Neural cell (in vitro differentiated cells): Measurements from ENCODE around the gene PMAIP1. TPM values are rescaled to one million over a fixed set of nuclear protein-coding genes. Genes with fewer than 3 reads are reported as not detected.

Experiments
- H2AFZ ChIP-seq: fragments of 200-600, 300-800 bp; sonication (generic), shearing (Covaris generic); 2 replicates; pipeline ENCODE4 v1.6.0; 2014; ENCODE audit warnings: low read depth, mild to moderate bottlenecking, antibody characterized with exemption, low read length, moderate library complexity
- H3F3A ChIP-seq: fragments of 200-600 bp; shearing (Covaris generic); 2 replicates; pipeline ENCODE4 v1.6.1; 2016; ENCODE audit warnings: mild to moderate bottlenecking, moderate library complexity, mixed read lengths, antibody characterized with exemption, low read length; ENCODE audit not compliant: insufficient read depth, poor library complexity, severe bottlenecking
- H3K27ac ChIP-seq: fragments of 200-600, 300-800 bp; sonication (generic), shearing (Covaris generic); 2 replicates; pipeline ENCODE4 v1.5.1; 2014; ENCODE audit warnings: mild to moderate bottlenecking, low read length, moderate library complexity
- H3K27me3 ChIP-seq: fragments of 300-800, 200-600 bp; sonication (generic), shearing (Covaris generic); 2 replicates; pipeline ENCODE4 v1.6.0; 2014; ENCODE audit warnings: mild to moderate bottlenecking, low read depth, low read length, moderate library complexity; ENCODE audit not compliant: insufficient read depth
- H3K36me3 ChIP-seq: fragments of 300-800, 200-600 bp; sonication (generic), shearing (Covaris generic); 2 replicates; pipeline ENCODE4 v1.5.1; 2014; ENCODE audit warnings: mild to moderate bottlenecking, antibody characterized with exemption, low read length, moderate library complexity; ENCODE audit not compliant: insufficient read depth
- H3K4me2 ChIP-seq: fragments of 300-800, 200-600 bp; sonication (generic), shearing (Covaris generic); 2 replicates; pipeline ENCODE4 v1.6.0; 2014; ENCODE audit warnings: mild to moderate bottlenecking, low read length
- H3K4me3 ChIP-seq: fragments of 300-800, 200-600 bp; sonication (generic), shearing (Covaris generic); 2 replicates; pipeline ENCODE4 v1.5.1; 2014; ENCODE audit warnings: mild to moderate bottlenecking, low read length, moderate library complexity
- H3K79me2 ChIP-seq: fragments of 200-600 bp; shearing (Covaris generic); replicated peaks from 2 replicates; pipeline ENCODE4 v1.6.0; 2014; ENCODE audit warnings: mild to moderate bottlenecking, low read length, moderate library complexity; ENCODE audit not compliant: insufficient read depth
- H3K9ac ChIP-seq: fragments of 300-800, 200-600 bp; sonication (generic), shearing (Covaris generic); 2 replicates; pipeline ENCODE4 v1.6.1; 2016; ENCODE audit warnings: mild to moderate bottlenecking, low read length, mixed read lengths
- H3K9me2 ChIP-seq: fragments of 200-600 bp; shearing (Covaris generic); 2 replicates; pipeline ENCODE4 v1.6.1; 2016; ENCODE audit warnings: mild to moderate bottlenecking, low read length, mixed read lengths; ENCODE audit not compliant: insufficient read depth
- H3K9me3 ChIP-seq: fragments of 200-600, 300-800 bp; sonication (generic), shearing (Covaris generic); 2 replicates; pipeline ENCODE4 v1.6.1; 2016; ENCODE audit warnings: mild to moderate bottlenecking, mixed run types, low read length, moderate library complexity, mixed read lengths
- H4K20me1 ChIP-seq: fragments of 200-600 bp; shearing (Covaris generic); 2 replicates; pipeline ENCODE4 v1.6.1; 2016; ENCODE audit warnings: mild to moderate bottlenecking, mixed run types; ENCODE audit not compliant: insufficient read depth
- EP300 ChIP-seq: fragments of 450-650 bp; conservative IDR thresholded peaks from 2 replicates; pipeline ENCODE4 v1.6.1; 2014; ENCODE audit warnings: antibody characterized with exemption, mild to moderate bottlenecking, moderate library complexity; ENCODE audit not compliant: poor library complexity, severe bottlenecking
- EZH2 ChIP-seq: fragments of 200-600, 300-800 bp; shearing (Covaris generic), sonication (generic); IDR thresholded peaks from 2 replicates; pipeline ENCODE4 v1.6.1; 2014; ENCODE audit warnings: antibody characterized with exemption, low read length, borderline replicate concordance, mild to moderate bottlenecking; ENCODE audit not compliant: insufficient read depth, poor library complexity, severe bottlenecking
- MXI1 ChIP-seq: fragments of 450-650 bp; conservative IDR thresholded peaks from 2 replicates; pipeline ENCODE4 v1.6.1; 2014; ENCODE audit warnings: antibody characterized with exemption, mild to moderate bottlenecking; ENCODE audit not compliant: poor library complexity, severe bottlenecking
- POLR2AphosphoS5 ChIP-seq: IDR thresholded peaks from 2 replicates; pipeline ENCODE4 v1.6.1; 2012
- RAD21 ChIP-seq: fragments of 450-650 bp; conservative IDR thresholded peaks from 2 replicates; pipeline ENCODE4 v1.6.1; 2014; ENCODE audit warnings: antibody characterized with exemption, mild to moderate bottlenecking, moderate library complexity
- SMC3 ChIP-seq: fragments of 450-650 bp; conservative IDR thresholded peaks from 2 replicates; pipeline ENCODE4 v1.6.1; 2014; ENCODE audit warnings: antibody characterized with exemption, mild to moderate bottlenecking, moderate library complexity; ENCODE audit not compliant: poor library complexity
- TAF1 ChIP-seq: IDR thresholded peaks from 2 replicates; pipeline ENCODE4 v1.6.1; 2012; ENCODE audit warnings: low read depth
- polyA plus RNA-seq: library from polyadenylated mRNA; depleted of rRNA; stranded (reverse); fragments of >200 nt; gene quantifications from 2 replicates; pipeline ENCODE4 v1.2.3, GENCODE V29; 2014
- TF ChIP-seq, protein P1 (sequence below): IDR thresholded peaks from 2 replicates; pipeline ENCODE4 v1.6.1; 2012; ENCODE audit warnings: borderline replicate concordance
- TF ChIP-seq, protein P2 (sequence below): fragments of 450-650 bp; IDR thresholded peaks from 2 replicates; pipeline ENCODE4 v1.5.1; 2014; ENCODE audit warnings: antibody characterized with exemption, mild to moderate bottlenecking, moderate library complexity; ENCODE audit not compliant: poor library complexity, severe bottlenecking

Gene PMAIP1
- polyA plus RNA-seq, 1 donor from 2014 or later: 2.4 TPM

DNA sequence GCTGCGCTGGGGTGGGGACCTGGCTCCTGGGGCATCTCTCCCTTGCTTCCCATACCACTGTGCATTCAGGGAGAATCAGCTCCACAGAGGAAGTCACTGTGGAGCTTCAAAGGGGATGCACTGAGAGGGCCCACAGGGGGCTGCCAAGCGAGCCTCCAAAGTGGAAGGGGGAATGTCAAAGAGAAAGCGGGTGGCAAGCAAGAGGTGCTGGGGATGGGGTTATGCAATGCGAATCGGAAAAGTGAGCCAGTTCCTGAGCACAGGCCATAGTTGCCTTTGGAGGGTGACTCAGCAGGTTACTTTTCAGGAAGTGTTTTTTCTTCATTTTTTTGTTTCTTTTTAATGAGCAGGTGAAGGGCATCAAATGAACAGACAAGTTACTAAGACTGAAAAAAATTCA is 17.6 kb downstream of the PMAIP1 start:
- no peak overlapping the region for H3K4me2 ChIP-seq
- no peak overlapping the region for H3K4me3 ChIP-seq
- no peaks in the 10 kb centered on the region for H3K9me3 ChIP-seq
- H3K27ac ChIP-seq: no peak overlapping the region
- no peaks in the 10 kb centered on the region for H3F3A ChIP-seq
- no peaks in the 10 kb centered on the region for H3K27me3 ChIP-seq
- H4K20me1 ChIP-seq: no peaks in the 10 kb centered on the region
- H3K36me3 ChIP-seq: no peaks in the 10 kb centered on the region
- H2AFZ ChIP-seq: no peak overlapping the region
- no peak for TF ChIP-seq SMC3
- TF ChIP-seq, protein P1, sequence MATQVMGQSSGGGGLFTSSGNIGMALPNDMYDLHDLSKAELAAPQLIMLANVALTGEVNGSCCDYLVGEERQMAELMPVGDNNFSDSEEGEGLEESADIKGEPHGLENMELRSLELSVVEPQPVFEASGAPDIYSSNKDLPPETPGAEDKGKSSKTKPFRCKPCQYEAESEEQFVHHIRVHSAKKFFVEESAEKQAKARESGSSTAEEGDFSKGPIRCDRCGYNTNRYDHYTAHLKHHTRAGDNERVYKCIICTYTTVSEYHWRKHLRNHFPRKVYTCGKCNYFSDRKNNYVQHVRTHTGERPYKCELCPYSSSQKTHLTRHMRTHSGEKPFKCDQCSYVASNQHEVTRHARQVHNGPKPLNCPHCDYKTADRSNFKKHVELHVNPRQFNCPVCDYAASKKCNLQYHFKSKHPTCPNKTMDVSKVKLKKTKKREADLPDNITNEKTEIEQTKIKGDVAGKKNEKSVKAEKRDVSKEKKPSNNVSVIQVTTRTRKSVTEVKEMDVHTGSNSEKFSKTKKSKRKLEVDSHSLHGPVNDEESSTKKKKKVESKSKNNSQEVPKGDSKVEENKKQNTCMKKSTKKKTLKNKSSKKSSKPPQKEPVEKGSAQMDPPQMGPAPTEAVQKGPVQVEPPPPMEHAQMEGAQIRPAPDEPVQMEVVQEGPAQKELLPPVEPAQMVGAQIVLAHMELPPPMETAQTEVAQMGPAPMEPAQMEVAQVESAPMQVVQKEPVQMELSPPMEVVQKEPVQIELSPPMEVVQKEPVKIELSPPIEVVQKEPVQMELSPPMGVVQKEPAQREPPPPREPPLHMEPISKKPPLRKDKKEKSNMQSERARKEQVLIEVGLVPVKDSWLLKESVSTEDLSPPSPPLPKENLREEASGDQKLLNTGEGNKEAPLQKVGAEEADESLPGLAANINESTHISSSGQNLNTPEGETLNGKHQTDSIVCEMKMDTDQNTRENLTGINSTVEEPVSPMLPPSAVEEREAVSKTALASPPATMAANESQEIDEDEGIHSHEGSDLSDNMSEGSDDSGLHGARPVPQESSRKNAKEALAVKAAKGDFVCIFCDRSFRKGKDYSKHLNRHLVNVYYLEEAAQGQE: no peak
- no peak for TF ChIP-seq EP300
- TF ChIP-seq, protein P2, sequence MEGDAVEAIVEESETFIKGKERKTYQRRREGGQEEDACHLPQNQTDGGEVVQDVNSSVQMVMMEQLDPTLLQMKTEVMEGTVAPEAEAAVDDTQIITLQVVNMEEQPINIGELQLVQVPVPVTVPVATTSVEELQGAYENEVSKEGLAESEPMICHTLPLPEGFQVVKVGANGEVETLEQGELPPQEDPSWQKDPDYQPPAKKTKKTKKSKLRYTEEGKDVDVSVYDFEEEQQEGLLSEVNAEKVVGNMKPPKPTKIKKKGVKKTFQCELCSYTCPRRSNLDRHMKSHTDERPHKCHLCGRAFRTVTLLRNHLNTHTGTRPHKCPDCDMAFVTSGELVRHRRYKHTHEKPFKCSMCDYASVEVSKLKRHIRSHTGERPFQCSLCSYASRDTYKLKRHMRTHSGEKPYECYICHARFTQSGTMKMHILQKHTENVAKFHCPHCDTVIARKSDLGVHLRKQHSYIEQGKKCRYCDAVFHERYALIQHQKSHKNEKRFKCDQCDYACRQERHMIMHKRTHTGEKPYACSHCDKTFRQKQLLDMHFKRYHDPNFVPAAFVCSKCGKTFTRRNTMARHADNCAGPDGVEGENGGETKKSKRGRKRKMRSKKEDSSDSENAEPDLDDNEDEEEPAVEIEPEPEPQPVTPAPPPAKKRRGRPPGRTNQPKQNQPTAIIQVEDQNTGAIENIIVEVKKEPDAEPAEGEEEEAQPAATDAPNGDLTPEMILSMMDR: no peak
- TF ChIP-seq POLR2AphosphoS5: no peak
- no peak for TF ChIP-seq RAD21
- TF ChIP-seq EZH2: no peak
- no peak for TF ChIP-seq TAF1
- no peak overlapping the region for H3K9ac ChIP-seq
- H3K9me2 ChIP-seq: no peaks in the 10 kb centered on the region
- H3K79me2 ChIP-seq: no peaks in the 10 kb centered on the region

DNA sequence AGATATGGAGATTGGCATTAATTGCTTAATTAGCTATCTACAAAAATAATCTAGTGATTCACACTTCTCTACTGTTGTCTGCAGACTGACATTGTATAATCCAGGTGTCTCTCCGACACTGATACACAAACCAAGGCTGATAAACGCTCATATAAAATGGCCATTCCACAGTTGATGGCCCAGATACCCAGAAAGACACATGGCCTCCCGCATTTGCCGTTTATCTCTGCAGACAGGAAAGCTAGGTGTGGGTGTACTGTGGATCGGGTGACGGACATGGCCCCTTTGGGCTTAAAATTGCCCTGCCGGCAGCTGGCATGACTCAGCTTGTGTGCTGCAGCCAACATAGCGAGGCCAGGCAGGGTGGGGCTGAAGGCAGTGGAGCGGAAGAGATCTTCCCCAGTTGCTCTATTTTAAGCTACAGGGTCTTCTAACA is 18.5 kb downstream of the PMAIP1 start:
- Histone ChIP-seq H3K27ac (no peak overlapping the region), H3K9ac (no peak overlapping the region), H3F3A (no peaks in the 10 kb centered on the region), H2AFZ (no peak overlapping the region), H3K4me3 (no peak overlapping the region), H3K36me3 (no peaks in the 10 kb centered on the region), H3K4me2 (no peak overlapping the region), H3K79me2 (no peaks in the 10 kb centered on the region), H3K27me3 (no peaks in the 10 kb centered on the region), H3K9me2 (no peaks in the 10 kb centered on the region), H4K20me1 (no peaks in the 10 kb centered on the region), H3K9me3 (no peaks in the 10 kb centered on the region)
- no peak for TF ChIP-seq RAD21
- no peak for TF ChIP-seq MXI1
- no peak for TF ChIP-seq TAF1
- TF ChIP-seq, protein P2: no peak
- TF ChIP-seq EZH2: no peak
- no peak for TF ChIP-seq EP300
- TF ChIP-seq SMC3: no peak
- TF ChIP-seq, protein P1: no peak
- TF ChIP-seq POLR2AphosphoS5: no peak
